A549 (cell line): Measurements from ENCODE around the gene CRADD. TPM values are rescaled to one million over a fixed set of nuclear protein-coding genes. Genes with fewer than 3 reads are reported as not detected.

Source experiments
- ATAC-seq, 2 experiments: fragments of 200-7000 bp in 1 of 2; fragments of >200 bp in 1 of 2; cut with Nextera tagmentation in 1 of 2; cut with Tn5 transposase in 1 of 2; 3 replicates each; pipeline versions ENCODE4 v1.8.0 to v1.9.1; 2018 to 2020; ENCODE audit warnings: mild to moderate bottlenecking in 1 of 2, moderate library complexity in 1 of 2
- CTCF ChIA-PET: fragments of 300-600 bp; sonication (Branson Sonifier 250); formaldehyde crosslinking; extraction: SDS; loops from one replicate; lab custom pipeline; 2021; ENCODE audit warnings: antibody characterized with exemption, inconsistent platforms; lab: Yijun Ruan, JAX
- POLR2A ChIA-PET: fragments of 350-600 bp; formaldehyde crosslinking; extraction: SDS; loops from one replicate; lab custom pipeline; 2021; ENCODE audit warnings: antibody characterized with exemption, inconsistent platforms; lab: Yijun Ruan, JAX
- DNase-seq, 2 experiments: peaks; one replicate each; pipeline versions ENCODE4 v3.0.0 to v3.0.0-alpha.2; 2011 to 2016; ENCODE audit warnings: low read depth in 1 of 2, low spot score in 1 of 2
- FAIRE-seq: peaks from 2 replicates; lab custom pipeline; 2011; peaks lifted over from hg19 to GRCh38; lab: Jason Lieb, UNC
- H3K27ac ChIP-seq, 2 experiments: fragments of >200 bp; sonication (Bioruptor Twin); formaldehyde crosslinking; 3 replicates each; pipeline ENCODE4 v1.5.1; 2016 to 2017
- H3K4me1 ChIP-seq: fragments of >200 bp; sonication (Bioruptor Twin); formaldehyde crosslinking; 3 replicates; pipeline ENCODE4 v1.6.1; 2016
- H3K4me2 ChIP-seq: fragments of >200 bp; sonication (Bioruptor Twin); formaldehyde crosslinking; 3 replicates; pipeline ENCODE4 v1.6.1; 2016
- H3K4me3 ChIP-seq: fragments of >200 bp; sonication (Bioruptor Twin); formaldehyde crosslinking; 3 replicates; pipeline ENCODE4 v1.5.1; 2016
- H3K9me3 ChIP-seq: fragments of >200 bp; sonication (Bioruptor Twin); formaldehyde crosslinking; 3 replicates; pipeline ENCODE4 v1.6.1; 2016
- ATOH8 ChIP-seq: fragments of 250-450 bp; sonication (Bioruptor Pico); IDR thresholded peaks from 2 replicates; pipeline ENCODE4 v1.5.0; 2020; ENCODE audit warnings: low read depth, mild to moderate bottlenecking, moderate library complexity
- CHD4 ChIP-seq: fragments of 200-600 bp; sonication (generic); IDR thresholded peaks from 2 replicates; pipeline ENCODE4 v1.6.1; 2016; ENCODE audit warnings: antibody characterized with exemption, mild to moderate bottlenecking, borderline replicate concordance
- ESRRA ChIP-seq: fragments of 150-350 bp; IDR thresholded peaks from 2 replicates; pipeline ENCODE4 v1.6.1; 2014; ENCODE audit warnings: mild to moderate bottlenecking, low read length, borderline replicate concordance
- FOSB ChIP-seq: fragments of 250-450 bp; sonication (Bioruptor Pico); IDR thresholded peaks from 2 replicates; pipeline ENCODE4 v1.5.0; 2020; ENCODE audit warnings: mild to moderate bottlenecking, moderate library complexity
- HEYL ChIP-seq: fragments of 250-450 bp; sonication (Bioruptor Pico); IDR thresholded peaks from 2 replicates; pipeline ENCODE4 v1.8.0; 2021; ENCODE audit warnings: mild to moderate bottlenecking, moderate library complexity
- HMGXB4 ChIP-seq: fragments of 250-450 bp; sonication (Bioruptor Pico); IDR thresholded peaks from 2 replicates; pipeline ENCODE4 v1.5.0; 2021; ENCODE audit warnings: mild to moderate bottlenecking, moderate library complexity, borderline replicate concordance
- HOXB13 ChIP-seq: fragments of 250-450 bp; sonication (Bioruptor Pico); IDR thresholded peaks from 2 replicates; pipeline ENCODE4 v1.5.0; 2020; ENCODE audit warnings: low read depth, mild to moderate bottlenecking, moderate library complexity
- KDM5A ChIP-seq: fragments of 200-600 bp; sonication (generic); IDR thresholded peaks from 2 replicates; pipeline ENCODE4 v1.6.1; 2016; ENCODE audit warnings: antibody characterized with exemption, mild to moderate bottlenecking
- MYC ChIP-seq: IDR thresholded peaks from 2 replicates; pipeline ENCODE4 v1.6.1; 2012; ENCODE audit warnings: mild to moderate bottlenecking, inconsistent platforms, low read length, improper control_type of control experiment, borderline replicate concordance
- PBX3 ChIP-seq: IDR thresholded peaks from 2 replicates; pipeline ENCODE4 v1.6.1; 2012
- POLR2A ChIP-seq: IDR thresholded peaks from 2 replicates; pipeline ENCODE4 v1.6.1; 2012; ENCODE audit warnings: mild to moderate bottlenecking, low read length
- POLR2AphosphoS2 ChIP-seq: conservative IDR thresholded peaks from 2 replicates; pipeline ENCODE4 v1.6.1; 2012; ENCODE audit warnings: low read length, improper control_type of control experiment, inconsistent platforms
- RAD21 ChIP-seq, 2 experiments: fragments of >200 bp in 1 of 2; sonication (Bioruptor Twin) in 1 of 2; formaldehyde crosslinking in 1 of 2; IDR thresholded peaks in 1 of 2; conservative IDR thresholded peaks in 1 of 2; 2 replicates in 1 of 2; 3 replicates in 1 of 2; pipeline ENCODE4 v1.6.1; 2012 to 2018; ENCODE audit warnings: inconsistent platforms in 1 of 2
- TFCP2L1 ChIP-seq: fragments of 250-450 bp; sonication (Bioruptor Pico); IDR thresholded peaks from 2 replicates; pipeline ENCODE4 v1.5.0; 2021; ENCODE audit warnings: mild to moderate bottlenecking
- ZNF302 ChIP-seq: fragments of 250-450 bp; sonication (Bioruptor Pico); IDR thresholded peaks from 2 replicates; pipeline ENCODE4 v1.9.0; 2021; ENCODE audit warnings: inconsistent platforms, mild to moderate bottlenecking, moderate library complexity
- ZSCAN20 ChIP-seq: fragments of 250-450 bp; sonication (Bioruptor Pico); IDR thresholded peaks from 2 replicates; pipeline ENCODE4 v1.8.0; 2022; ENCODE audit warnings: mild to moderate bottlenecking, moderate library complexity
- WGBS: methylation state at CpG from one replicate; pipeline ENCODE4 v1.1.6; 2017; ENCODE audit errors: missing lambda C conversion rate; 5-methylcytosine and 5-hydroxymethylcytosine counted together
- polyA plus RNA-seq, 4 experiments: library from polyadenylated mRNA; depleted of rRNA in 3 of 4; stranded (reverse); fragments of >200 nt; fragmentation: RNase III in 1 of 4; extraction: RNeasy Plus Mini Kit Qiagen cat#74134 plus additional on column Dnase treatment in 1 of 4; gene quantifications; 2 replicates in 3 of 4; 3 replicates in 1 of 4; pipeline ENCODE4 v1.2.3, GENCODE V29; 2011 to 2017
- TF ChIP-seq, protein P1 (sequence below): fragments of >200 bp; sonication (Bioruptor Twin); formaldehyde crosslinking; IDR thresholded peaks from 2 replicates; pipeline ENCODE4 v1.6.1; 2016
- TF ChIP-seq, protein P2 (sequence below): fragments of >200 bp; sonication (Bioruptor Twin); formaldehyde crosslinking; IDR thresholded peaks from 3 replicates; pipeline ENCODE4 v1.5.1; 2016

Gene CRADD
- polyA plus RNA-seq, 2 of the 4 experiments (the other 2 are of a cell fraction) = 13.2 to 23.0 TPM

DNA sequence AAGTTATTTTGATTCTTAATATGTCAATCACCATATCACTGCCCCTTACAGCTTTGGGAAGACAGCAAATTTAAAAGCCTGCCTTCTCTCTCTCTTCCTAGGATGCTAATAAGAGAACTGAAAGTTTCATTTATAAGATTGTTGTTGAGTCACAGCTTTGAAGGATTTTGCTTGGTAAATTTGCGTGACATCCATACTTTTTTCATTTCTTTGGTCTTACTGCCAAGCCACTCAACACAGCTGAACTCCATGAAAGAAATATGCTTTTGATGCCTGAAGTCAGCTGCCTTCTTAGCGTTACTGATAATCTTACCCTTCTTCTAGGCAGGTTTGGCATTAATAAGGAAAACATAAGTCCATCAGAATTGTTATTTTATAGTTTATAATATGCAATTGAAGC, 155.0 kb downstream of the CRADD start:
- WGBS = 90% methylated on average over 2 of the region's 2 CpGs
- no peak overlapping the region for H3K4me2 ChIP-seq
- no peak for TF ChIP-seq POLR2A
- no peak for TF ChIP-seq CHD4
- TF ChIP-seq MYC = no peak
- TF ChIP-seq POLR2AphosphoS2 = no peak
- TF ChIP-seq, all 56 proteins: peak for 0
- H3K4me1 ChIP-seq = no peaks in the 10 kb centered on the region
- no peaks in the 10 kb centered on the region for H3K9me3 ChIP-seq
- H3K27ac ChIP-seq = no peak overlapping the region
- ATAC-seq (no peak), DNase-seq (no peak), FAIRE-seq (no peak)
- no peak overlapping the region for H3K4me3 ChIP-seq
- ChIA-PET POLR2A (no interaction called here), CTCF (interaction anchor here (0.6 to 0.8 kb wide), 2 partner anchors 11 to 41 kb away, joined by 3 read pairs; no protein-coding TSS in a partner anchor)

DNA sequence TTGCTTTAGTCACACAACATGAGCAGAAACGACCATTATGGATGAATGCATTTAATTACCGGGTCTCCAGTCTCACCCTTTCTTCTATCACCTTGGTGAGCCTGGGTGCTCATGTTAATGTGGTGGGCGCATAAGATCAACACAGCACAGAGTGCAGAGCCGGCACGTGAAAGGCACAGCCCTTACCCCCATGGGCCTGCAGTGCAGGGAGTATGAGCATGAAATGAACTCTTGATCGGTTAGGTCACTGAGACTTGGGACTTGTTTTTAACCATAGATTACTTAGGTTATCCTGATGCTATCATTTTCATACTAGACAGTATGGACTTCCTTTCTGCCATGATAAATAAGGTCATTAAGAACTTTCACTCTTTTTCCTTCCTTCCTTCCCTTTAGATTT, 156.8 kb downstream of the CRADD start:
- DNase-seq (no peak), ATAC-seq (no peak), FAIRE-seq (no peak)
- 81% methylated on average over 6 of the region's 6 CpGs for WGBS
- no peaks in the 10 kb centered on the region; the same call in 2 of the 3 replicates for H3K4me1 ChIP-seq
- ChIA-PET CTCF (interaction anchor here (0.6 kb wide), 1 partner anchor 1672 kb away, joined by 3 read pairs; no protein-coding TSS in a partner anchor), POLR2A (no interaction called here)
- no peaks in the 10 kb centered on the region for H3K9me3 ChIP-seq
- no peak overlapping the region for H3K4me2 ChIP-seq
- no peak overlapping the region for H3K4me3 ChIP-seq
- H3K27ac ChIP-seq = no peak overlapping the region
- no peak for TF ChIP-seq ZSCAN20 (CRISPR knock-in tag)
- TF ChIP-seq HMGXB4 (CRISPR knock-in tag) = no peak
- TF ChIP-seq HEYL (CRISPR knock-in tag) = no peak
- no peak for TF ChIP-seq POLR2AphosphoS2
- TF ChIP-seq HOXB13 (CRISPR knock-in tag) = no peak
- no peak for TF ChIP-seq CHD4
- no peak for TF ChIP-seq ESRRA
- TF ChIP-seq MYC = no peak
- TF ChIP-seq, protein P1, sequence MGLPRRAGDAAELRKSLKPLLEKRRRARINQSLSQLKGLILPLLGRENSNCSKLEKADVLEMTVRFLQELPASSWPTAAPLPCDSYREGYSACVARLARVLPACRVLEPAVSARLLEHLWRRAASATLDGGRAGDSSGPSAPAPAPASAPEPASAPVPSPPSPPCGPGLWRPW = no peak
- TF ChIP-seq TFCP2L1 = no peak
- no peak for TF ChIP-seq FOSB (CRISPR knock-in tag)
- TF ChIP-seq ZNF302 (CRISPR knock-in tag) = no peak
- TF ChIP-seq RAD21 (conservative IDR thresholded peaks at IDR 0.05 in 1 of 2, IDR thresholded peaks at IDR 0.05 in 1 of 2) = no peak
- no peak for TF ChIP-seq ATOH8
- TF ChIP-seq KDM5A = no peak
- TF ChIP-seq, protein P2, sequence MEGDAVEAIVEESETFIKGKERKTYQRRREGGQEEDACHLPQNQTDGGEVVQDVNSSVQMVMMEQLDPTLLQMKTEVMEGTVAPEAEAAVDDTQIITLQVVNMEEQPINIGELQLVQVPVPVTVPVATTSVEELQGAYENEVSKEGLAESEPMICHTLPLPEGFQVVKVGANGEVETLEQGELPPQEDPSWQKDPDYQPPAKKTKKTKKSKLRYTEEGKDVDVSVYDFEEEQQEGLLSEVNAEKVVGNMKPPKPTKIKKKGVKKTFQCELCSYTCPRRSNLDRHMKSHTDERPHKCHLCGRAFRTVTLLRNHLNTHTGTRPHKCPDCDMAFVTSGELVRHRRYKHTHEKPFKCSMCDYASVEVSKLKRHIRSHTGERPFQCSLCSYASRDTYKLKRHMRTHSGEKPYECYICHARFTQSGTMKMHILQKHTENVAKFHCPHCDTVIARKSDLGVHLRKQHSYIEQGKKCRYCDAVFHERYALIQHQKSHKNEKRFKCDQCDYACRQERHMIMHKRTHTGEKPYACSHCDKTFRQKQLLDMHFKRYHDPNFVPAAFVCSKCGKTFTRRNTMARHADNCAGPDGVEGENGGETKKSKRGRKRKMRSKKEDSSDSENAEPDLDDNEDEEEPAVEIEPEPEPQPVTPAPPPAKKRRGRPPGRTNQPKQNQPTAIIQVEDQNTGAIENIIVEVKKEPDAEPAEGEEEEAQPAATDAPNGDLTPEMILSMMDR = no peak
- TF ChIP-seq PBX3 = no peak
- no peak for TF ChIP-seq POLR2A
